GM19463 (cell line): ENCODE data around the gene DERA.
A peak's percentile ranks its signal among the peaks of the same experiment; 100 is the strongest.
"Not testable (repeated sequence)": the region's sequence is repeated elsewhere in the genome, so short reads cannot be mapped to it uniquely, and the experiment has no call there.

Experiments
- ATAC-seq: cut with Tn5 transposase; IDR thresholded peaks from one replicate; pipeline ENCODE4 v1.9.1; 2021; ENCODE audit warnings: mild to moderate bottlenecking, moderate library complexity; ENCODE audit not compliant: unreplicated experiment

The DERA gene

DNA sequence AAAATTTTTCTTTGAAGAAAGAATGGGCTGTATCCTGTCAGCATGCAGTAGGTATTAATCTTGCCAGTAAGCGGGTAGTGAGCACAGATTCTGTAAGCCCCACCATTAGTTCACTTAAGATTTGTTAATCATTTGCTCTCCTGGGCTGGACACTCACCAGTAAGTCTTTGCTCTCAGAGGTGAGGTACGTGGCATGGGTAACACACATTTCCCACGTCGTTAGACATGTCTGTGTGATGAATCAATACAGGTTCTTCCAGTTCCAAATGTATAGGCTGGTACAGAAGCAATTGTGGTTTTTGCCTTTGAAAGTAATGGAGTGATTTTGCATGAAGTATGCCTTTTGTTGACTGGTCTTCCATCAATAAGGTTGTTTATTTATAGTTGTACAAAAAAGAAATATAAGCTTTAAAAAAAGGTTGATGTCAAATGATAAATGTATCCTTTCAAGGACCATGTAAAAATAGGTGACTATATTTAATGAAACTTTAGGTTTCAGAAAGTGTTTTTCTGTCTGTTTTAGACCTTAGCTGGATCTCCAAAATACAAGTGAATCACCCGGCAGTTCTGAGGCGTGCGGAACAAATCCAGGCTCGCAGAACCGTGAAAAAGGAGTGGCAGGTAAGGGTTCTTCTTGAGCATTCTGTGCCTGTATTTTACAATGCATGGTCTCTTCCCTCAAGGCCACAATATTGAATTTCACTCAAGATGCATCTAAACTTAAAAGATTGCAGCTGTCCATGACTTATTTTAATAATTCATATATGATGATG, 45.5 kb downstream of the DERA start:
- no peak for ATAC-seq

DNA sequence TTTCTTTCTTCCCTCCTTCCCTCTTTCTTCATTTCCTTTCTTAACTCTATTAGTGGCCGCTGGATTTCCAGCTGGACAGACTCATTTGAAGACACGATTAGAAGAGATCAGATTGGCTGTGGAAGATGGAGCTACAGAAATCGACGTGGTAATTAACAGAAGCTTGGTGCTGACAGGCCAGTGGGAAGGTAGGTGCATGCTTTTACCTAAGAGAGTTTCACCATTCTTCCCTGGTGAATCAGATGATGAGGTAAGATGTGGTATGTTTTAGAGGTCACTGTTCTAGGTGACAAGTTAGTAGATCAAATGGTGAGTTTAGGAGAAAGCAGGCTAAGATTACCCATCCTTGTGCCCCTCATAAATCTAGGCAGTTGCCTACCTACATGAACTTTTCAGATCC, 51.6 kb downstream of the DERA start:
- no peak for ATAC-seq

DNA sequence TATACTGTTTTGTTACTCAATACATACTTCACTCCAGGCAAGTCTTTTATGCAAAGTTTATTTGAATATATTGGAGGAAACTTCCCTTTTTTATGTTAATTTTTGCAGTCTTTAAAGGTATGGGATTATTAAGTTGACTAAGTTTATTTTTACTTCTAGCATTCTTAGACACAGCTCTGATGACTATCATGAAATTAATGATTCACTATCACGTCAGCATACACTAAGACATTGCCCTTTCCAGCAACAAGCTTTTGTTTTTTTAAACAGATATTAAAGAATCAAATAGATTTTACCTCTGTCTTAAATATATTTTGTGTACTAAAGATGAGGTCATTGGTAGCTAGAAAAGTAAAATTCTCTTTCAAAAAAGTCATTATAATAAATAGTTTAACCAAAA, 52.1 kb downstream of the DERA start:
- no peak for ATAC-seq

DNA sequence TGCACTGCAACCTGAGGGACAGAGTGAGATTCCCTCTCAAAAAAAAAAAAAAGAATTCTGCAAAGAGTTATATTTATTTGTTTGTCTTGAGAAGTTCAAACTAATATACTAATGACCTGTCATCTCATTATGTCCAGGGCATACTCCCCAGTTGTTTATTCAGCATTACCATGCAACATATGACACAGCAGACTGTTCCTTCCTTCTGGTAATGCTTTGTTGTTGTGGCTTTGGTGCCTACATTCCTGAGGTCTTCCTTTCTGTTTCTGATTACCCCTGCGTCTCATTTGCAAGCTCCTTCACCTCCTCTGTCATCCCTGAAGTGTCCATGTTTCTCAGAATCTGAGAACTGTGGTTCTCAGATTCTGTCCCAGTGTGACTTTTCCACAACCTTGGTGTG, 55.3 kb downstream of the DERA start:
- ATAC-seq: no peak

DNA sequence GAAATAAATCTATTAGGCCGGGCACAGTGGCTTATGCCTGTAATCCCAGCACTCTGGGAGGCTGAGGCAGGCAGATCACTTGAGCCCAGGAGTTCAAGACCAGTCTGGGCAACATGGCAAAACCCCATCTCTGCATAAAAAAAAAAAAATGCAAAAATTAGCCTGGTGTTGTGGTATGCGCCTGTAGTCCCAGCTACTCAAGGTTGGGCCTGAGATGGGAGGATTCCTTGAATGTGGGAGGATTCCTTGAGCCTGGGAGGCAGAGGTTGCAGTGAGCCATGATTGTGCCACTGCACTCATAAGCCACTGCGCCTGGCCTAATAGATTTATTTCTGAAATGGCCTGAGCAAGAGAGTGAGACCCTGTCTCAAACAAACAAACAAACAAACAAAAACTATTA, 55.9 kb downstream of the DERA start:
- ATAC-seq: not testable (repeated sequence)

DNA sequence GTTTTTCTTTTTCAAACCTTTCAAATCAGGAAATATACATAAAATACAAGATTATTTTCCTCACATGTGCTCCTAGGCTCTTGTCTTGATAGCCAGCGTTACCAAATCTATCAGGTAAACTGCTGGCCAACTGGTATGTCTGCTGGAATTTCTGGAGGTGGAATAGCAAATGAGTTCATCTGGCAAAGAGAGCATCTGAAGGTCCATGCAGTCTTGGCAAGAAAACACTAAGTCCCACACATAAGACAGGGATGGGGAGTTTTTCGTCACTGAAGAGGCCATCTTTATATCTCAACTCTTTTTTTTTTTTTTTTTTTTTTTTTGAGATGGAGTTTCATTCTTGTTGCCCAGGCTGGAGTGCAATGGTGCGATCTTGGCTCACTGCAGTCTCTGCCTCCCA, 60.1 kb downstream of the DERA start:
- ATAC-seq: no peak

DNA sequence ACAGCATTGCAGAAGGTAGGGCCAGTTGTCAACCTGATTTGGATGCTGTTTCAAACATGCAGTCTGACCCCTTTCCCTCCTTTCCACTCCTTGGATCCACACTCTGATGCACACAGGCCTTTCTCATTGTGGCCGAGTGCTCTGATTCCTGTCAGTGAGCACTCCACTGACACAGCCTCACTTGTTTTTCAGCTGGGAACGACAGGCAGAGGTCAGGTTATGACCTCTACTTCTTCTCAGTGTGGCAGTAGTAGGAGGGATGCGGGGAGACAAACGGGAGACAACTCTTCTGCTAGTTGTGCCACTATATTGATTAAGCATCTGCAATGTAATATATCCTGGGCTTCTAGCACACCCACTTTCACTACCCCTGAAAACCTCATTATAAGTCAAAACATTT, 61.8 kb downstream of the DERA start:
- no peak for ATAC-seq

DNA sequence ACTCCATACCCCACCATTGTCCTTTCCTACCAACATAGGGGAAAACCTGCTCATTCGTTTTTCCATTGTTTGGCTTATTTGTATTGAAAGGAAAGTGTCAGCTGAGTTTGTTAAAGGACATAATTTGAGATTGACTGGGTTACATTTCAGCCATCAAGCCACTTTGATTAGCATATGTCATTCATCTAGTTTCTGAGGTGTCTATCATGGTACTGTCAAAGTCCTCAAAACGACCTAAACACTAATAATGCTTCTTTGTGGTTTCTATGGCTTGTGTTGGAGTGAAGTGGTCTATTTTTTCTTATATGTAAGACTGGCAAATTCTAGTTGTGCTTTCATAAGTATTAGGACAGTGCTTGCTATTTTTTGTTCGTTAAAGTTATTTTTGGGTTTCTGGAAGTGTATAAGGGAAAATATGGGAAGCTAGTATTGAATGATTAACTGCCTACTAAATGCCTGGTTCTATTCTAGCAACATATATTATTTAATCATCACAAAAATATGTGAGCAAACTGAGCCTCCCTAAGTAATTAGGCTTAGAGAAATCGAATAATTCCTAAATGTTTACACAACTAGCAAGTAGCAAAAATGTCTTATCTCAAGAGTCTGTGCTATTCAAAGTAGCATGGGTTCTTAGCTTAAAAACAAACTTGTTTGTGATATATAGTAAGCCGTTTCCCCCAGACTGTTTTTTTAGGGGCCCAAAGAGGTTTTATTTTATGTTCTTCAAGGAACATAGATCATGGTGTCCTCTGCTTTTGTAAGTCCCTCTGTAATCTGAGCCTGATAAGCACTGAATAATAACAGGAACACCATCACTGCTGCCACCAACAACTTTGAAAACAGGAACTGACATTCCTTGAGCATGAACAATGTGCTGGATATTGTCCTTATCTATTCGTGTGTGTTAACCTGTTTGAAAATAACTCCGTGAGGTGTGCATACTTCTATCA, 67.1 kb downstream of the DERA start:
- no peak for ATAC-seq

DNA sequence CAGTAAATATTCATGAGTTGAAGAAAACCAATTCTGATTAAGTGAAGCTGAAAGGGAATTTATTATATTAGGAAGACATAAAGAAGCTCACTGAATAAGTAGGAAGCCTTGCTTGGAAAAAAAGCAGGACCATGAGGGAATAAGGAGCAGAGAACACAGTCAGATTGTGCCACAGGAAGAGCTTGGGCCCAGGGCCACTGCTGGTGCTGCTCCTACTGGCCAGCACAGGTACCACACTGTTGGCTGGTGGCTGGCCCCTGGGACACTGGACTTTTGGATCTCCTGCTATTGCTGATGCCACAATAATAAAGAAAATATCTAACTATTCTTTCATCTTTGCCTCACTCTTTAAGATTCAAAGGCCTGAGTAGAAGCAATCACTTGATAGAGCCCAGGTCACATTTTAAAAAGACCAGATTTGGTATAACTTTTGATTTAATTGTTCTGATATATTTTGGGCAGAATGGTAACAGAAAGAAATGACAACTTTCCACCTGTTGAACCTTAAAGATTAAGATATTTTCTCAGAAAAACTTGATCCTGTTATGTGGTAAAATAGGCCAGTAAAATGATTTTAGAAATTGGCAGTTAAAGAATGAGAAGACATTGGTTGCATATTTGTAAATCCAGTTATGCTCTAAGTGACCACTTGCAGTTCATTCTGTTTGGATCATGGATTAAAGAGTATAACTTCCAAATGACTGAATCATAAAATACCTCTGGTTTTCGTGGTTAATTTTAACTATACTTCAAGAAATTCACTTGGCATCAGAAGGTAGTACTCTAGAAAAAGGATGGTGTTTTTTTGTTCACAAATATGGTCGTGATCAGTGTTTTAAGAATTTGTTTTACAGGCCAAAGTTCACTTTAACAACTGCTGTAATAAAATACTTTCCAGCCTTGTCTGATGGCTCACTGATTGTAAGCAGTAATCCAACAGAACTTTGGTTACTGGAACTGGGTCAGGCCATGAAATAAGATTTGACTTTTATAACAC, 68.3 kb downstream of the DERA start:
- peak; percentile 79 for ATAC-seq

DNA sequence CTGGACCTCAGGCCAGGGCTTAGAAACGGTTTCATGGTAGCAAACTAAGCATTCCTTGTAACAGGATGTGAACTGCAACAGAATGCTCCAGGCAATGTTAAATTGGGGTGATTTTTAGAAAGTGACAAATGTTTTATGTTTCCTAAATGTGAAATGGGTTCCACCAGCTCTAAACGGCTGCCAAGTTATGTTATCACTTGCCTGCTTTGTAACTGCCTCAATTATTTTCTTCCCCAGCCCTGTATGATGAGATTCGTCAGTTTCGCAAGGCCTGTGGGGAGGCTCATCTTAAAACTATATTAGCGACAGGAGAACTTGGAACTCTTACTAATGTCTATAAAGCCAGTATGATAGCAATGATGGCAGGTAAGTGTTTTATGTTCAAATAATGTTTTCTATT, 70.9 kb downstream of the DERA start:
- ATAC-seq: no peak

DNA sequence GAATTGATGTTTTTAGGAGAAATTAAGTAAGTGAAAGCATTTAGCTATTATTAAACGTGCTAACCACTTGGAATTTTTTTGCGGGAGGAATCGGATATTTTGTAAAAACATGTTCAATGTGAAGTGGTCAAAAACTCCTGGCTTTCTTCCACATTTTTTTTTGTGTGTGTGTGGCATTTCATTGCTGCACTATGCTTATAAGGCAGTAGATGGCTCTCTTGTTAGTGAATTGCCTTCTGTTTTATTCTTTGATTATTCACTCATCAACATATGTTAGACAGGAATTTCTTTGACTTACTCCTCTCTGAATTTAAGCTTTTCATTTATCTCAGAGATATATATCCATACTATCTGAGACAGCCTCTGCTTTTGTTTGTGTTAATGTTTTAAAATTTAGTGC, 71.3 kb downstream of the DERA start:
- ATAC-seq: no peak

DNA sequence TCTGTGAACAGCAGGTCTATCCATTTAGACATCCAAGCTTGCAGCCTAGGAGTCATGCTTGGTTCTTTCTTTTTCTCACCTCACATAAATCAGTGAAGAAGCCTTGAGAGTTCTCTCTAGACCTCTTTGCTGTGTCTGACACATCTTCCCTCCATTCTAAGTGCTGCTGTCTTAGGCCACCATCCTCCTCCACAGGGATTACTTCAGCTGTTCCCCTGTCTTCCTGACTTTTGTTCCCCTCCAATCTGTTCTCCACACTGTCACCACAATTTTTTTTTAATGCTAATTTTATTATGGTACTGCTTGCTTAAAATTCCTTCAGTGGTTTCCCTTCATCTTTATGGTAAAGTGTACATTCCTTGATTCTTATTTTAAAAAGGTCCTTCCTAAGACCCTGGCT, 71.8 kb downstream of the DERA start:
- ATAC-seq: no peak

DNA sequence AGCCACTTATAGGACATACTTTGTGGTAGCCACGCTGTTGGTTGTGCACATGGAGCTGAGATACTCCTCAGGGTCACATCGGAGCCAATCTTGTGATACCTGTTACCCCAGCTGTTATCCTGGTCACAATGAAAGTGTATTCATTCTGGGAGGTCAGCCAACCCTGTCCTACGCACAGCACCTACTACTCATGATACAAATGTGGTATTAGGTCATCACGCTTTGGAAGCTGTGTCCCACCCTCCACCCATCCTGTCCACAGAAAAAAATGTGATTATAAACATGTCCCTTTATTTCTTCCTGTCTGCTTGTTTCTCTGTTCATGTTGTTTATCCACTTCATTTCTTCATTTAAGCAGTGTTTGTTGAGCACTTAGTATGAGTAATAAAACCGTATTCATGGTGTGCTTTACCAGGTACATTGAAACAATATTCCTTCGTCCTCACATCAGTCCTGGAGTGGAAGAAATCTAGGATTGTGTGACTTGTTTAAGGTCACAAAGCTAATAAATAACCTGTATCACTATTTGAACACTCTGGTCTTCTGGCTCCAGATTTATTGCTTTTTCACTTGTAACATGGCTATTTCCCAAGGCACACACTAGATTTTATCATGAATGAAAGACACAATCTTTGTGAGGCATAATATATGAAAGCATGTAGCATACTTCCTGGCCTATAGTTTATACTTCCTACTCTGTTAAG, 73.1 kb downstream of the DERA start:
- ATAC-seq: no peak

DNA sequence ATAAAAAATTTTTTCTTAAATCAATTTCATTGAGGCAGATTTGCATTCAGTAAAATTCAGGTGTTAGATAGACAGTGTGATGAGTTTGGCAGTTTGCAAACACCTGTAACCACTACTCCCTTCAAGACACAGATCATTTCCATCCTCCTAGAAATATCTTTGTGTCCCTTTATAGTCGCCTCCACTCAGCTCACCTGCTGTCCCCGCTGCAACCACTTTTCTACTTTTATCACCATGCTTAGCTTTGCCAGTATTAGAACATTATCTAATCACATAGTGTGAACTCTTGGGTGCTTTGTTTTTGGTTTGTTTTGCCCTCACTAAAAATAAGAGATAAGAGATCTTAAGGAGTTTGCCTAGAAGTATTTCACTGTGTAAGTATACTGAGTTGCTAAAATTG, 73.8 kb downstream of the DERA start:
- no peak for ATAC-seq

DNA sequence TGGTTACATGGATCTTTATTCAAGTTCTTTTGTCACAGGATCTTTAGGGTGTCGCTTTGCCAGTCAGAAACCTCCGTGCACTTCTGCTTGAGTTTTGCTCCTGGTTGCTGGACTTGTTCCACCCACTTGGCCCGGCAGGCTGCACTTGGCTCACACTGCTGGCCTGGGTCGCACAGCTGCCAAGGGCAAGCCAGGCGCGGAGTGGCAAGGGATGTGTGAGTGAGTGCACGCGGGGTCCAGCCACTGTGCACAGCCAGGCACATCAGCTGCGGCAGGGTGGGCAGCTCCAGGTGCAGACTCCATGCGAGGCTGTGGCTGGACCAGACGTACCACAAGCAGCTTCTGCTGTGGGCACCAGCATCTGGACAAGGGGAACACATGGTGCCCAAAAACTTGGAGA, 76.6 kb downstream of the DERA start:
- ATAC-seq: no peak

DNA sequence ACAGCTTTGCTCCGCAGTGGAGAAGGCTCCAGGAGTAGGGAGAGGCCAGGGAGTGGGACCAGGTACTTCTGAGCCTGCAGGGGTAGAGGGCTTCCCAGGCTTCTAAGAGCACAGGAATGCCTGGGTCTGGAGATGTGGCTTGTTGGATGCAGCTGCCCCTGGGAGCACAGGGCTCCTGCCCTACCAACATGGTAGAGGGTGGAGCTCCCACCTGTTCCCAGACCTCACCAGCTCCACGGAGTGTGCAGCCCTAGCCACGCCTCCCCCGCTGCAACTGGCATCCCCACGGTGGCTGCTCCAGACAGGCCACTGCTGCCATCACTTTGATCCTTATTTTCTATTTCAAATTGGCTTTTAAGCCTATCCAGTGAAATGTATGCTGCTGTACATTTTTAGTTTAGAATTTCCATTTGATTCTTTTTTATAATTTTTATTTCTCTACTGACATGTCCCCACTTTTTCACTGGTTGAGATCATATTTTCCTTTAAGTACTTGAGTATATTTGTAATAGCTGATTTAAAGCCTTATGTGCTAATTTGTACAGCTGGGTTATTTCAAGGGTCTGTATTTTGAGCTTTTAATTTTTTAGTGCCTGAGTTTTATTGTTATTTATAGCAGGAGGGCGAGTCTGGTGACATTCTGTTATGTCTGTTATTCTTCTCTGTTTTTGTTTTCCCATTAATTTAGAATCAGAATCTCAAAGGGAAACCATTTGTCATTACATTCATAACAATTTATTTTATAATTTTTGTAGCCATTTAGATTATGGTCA, 78.0 kb downstream of the DERA start:
- no peak for ATAC-seq

DNA sequence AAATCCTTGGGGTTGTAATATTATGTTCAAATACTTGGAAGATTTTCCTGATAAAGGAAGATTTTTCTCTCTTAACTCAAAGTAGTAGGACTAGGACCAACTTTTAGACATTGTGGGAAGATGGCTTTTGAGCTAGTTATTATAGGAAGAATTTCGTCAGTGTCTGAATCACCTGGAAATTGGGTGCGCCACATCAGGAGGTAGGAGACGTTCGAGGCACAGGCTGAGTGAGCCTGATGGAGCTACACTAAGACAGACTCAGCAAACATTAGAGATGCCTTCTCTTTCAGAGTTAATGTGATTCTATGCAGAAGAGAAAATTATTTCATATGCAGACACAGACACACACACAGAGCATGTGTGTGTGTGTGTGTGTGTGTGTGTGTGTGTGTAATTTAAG, 84.7 kb downstream of the DERA start:
- ATAC-seq: no peak

DNA sequence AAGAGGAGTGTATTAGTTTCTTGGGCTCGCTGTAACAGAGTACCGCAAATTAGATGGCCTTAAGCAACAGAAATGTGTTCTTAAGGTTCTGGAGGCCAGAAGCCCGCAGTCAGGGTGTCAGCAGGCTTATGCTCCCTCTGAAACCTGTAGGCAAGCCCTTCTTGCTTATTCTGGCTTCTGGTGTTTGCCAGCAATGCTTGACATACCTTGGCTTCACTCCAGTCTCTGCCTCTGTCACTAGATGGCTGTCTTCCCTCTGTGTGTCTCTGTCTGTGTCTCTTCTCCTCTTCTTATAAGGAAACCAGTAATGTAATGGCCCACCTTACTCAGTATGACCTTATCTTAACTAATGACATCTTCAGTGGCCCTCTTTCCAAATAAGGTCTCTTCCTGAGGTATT, 85.1 kb downstream of the DERA start:
- ATAC-seq: no peak

DNA sequence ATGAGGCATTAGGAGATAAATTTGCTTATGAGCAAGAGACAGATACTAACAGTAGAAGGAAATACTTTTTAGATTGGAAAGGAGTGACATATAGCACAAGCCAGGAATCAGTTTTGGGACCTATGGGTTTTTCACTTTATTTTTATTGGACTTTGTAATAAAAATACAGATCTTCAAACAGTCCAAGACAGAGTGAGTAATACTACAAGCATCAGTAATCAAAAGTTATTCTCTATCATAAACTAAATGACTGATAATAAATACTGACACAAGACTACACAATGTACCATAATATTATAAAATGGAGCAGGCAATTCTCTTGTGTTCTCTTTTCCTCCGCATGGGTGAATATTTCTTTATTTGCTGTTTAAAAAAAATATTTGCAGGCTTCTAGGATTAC, 85.8 kb downstream of the DERA start:
- ATAC-seq: no peak

DNA sequence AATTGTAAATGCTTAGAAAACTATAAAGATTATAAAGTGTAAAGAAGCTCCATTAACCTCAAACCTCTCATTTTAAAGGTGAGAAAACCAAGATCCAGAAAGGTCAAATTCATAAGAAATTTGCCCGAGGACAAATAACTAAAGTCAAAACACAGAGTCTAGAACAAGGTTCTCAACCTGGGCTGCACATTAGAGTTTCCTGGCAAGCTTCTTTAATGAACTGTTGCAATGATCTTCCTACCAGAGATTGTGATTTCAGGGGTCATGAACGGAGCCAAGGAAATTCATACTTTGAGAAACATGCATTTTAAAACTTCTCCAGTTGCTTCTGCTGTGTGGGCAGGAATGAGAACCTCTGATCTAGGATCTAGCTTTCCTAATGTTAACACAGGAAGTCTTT, 86.8 kb downstream of the DERA start:
- no peak for ATAC-seq
